ENCODE results near the gene CANT1. TPM values are rescaled to one million over a fixed set of nuclear protein-coding genes. Genes with fewer than 3 reads are reported as not detected.

Gene CANT1
- total and polyA plus RNA-seq, 9 donors, result 18.6 to 48.8 (median 33.8) TPM

DNA sequence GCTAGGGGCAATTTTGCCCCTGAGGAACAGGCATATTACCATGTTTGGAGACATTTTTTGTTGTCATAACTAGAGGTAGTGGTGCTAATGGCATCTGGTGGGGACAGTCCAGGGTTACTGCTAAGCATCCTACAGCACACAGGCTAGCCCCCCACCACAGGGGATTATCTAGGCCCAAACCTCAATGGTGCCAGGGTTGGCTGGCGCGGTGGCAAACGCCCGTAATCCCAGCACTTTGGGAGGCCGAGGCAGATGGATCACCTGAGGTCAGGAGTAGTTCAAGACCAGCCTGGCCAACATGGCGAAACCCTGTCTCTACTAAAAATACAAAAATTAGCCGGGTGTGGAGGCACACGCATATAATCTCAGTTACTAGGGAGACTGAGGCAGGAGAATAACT, 29.6 kb upstream of the CANT1 start:
- H3K36me3 ChIP-seq, result no peaks in the 10 kb centered on the region
- H3K9me3 ChIP-seq, result no peaks in the 10 kb centered on the region
- H3K27ac ChIP-seq, result no peak overlapping the region
- TF ChIP-seq EP300 (IDR thresholded peaks at IDR 0.05) (no peak), POLR2A (IDR thresholded peaks at IDR 0.05) (no peak), CTCF (IDR thresholded peaks at IDR 0.05) (no peak)
- DNase-seq, result peak in 1 of 5 donors; percentile 23
- H3K27me3 ChIP-seq, result no peaks in the 10 kb centered on the region
- WGBS, 3 donors, result 82 to 95% (median 90%) methylated on average over 8 of the region's 8 CpGs
- intact Hi-C loops (cut with DNase I), result loop anchor here in 1 of 4 donors (2.0 kb wide), 1 partner anchor 46 kb away; no protein-coding TSS in a partner anchor
- peaks cover 4% of the 10 kb centered on the region for H3K4me1 ChIP-seq (ENCODE audit: insufficient read depth)
- no peak overlapping the region for H3K4me3 ChIP-seq

DNA sequence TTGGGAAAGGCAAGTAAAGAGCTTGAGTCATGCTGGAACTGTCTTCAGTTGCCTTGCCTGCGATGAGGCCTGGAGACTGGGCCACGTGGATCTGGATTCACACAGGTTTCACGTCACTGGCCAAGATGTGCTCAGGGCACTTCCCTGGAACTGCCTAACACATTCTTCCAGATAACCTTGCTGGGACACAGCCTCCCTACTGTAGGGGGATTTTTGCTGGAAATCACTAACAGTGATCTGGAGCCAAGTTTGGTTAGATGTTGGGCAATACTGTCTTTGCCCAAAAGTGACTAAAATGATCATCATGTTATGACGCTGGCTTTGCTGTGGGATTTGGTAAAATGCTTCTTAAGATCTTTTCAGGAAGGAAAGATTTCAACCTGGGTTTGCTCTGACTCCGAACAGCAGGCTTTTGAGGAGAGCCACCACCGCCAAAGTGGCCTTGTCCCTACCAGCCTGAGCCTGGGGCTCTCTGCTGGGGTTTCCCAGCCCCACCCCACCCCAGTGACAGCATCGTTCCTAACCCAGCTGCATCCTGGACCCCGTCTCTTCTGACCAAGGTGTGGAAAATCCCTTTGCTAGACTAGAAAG, 29.1 kb upstream of the CANT1 start:
- WGBS, 3 donors, result 60 to 88% (median 78%) methylated on average over 8 of the region's 8 CpGs
- peak in 1 of 5 donors; percentile 45 for DNase-seq
- TF ChIP-seq CTCF (IDR thresholded peaks at IDR 0.05) (no peak), EP300 (IDR thresholded peaks at IDR 0.05) (peak; percentile 50), POLR2A (IDR thresholded peaks at IDR 0.05) (no peak)
- Histone ChIP-seq H3K27me3 (no peaks in the 10 kb centered on the region), H3K9me3 (no peaks in the 10 kb centered on the region), H3K27ac (no peak overlapping the region), H3K4me3 (no peak overlapping the region), H3K36me3 (no peaks in the 10 kb centered on the region), H3K4me1 (ENCODE audit: insufficient read depth) (peaks cover 9% of the 10 kb centered on the region)
- intact Hi-C loops (cut with DNase I), result loop anchor here in 1 of 4 donors (2.0 kb wide), 1 partner anchor 46 kb away; no protein-coding TSS in a partner anchor

DNA sequence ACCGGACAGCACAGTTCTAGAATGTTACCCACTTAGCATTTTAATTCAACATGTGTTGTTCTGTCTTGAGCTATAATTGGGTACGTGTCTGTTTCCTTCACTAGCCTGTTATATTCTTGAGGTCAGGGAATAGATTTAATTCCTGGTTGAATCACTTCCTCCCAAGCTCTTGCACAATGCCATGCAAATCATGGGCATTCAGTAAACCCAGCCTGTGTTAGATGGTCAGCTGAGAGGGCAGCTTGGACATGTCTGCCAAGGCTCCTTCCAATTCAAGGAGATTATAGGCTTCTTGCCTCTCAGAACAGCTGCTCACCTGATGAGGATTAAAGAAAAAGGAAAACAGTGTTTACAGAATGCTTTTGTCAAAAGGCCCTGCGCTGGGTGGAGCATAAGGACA, 27.0 kb upstream of the CANT1 start:
- DNase-seq, result no peak
- TF ChIP-seq CTCF (IDR thresholded peaks at IDR 0.05) (no peak), POLR2A (IDR thresholded peaks at IDR 0.05) (no peak), EP300 (IDR thresholded peaks at IDR 0.05) (no peak)
- Histone ChIP-seq H3K27me3 (no peaks in the 10 kb centered on the region), H3K9me3 (no peaks in the 10 kb centered on the region), H3K4me1 (ENCODE audit: insufficient read depth) (peaks cover 8% of the 10 kb centered on the region), H3K27ac (no peak overlapping the region), H3K36me3 (no peaks in the 10 kb centered on the region), H3K4me3 (no peak overlapping the region)
- intact Hi-C loops (cut with DNase I), result no loop called here
- 79 to 81% (median 80%) methylated on average over 3 of the region's 3 CpGs for WGBS, 3 donors

- H3K27me3 ChIP-seq, result no peaks in the 10 kb centered on the region
- H3K9me3 ChIP-seq, result no peaks in the 10 kb centered on the region
- 94 to 98% (median 95%) methylated on average over 6 of the region's 6 CpGs for WGBS, 3 donors
- H3K27ac ChIP-seq, result no peak overlapping the region
- intact Hi-C loops (cut with DNase I), result no loop called here
- TF ChIP-seq CTCF (IDR thresholded peaks at IDR 0.05) (no peak), EP300 (IDR thresholded peaks at IDR 0.05) (no peak), POLR2A (IDR thresholded peaks at IDR 0.05) (no peak)
- peaks cover 8% of the 10 kb centered on the region for H3K4me1 ChIP-seq (ENCODE audit: insufficient read depth)
- peak in 1 of 5 donors; percentile 5 for DNase-seq
- no peak overlapping the region for H3K4me3 ChIP-seq
- H3K36me3 ChIP-seq, result no peaks in the 10 kb centered on the region
Observed at GRCh38 chr17:79036181-79036580, 26.6 kb upstream of the CANT1 start.

All from ovary (tissue), 9 donors.